ENCODE measurements around the gene HSPB3.

- TF ChIP-seq CTCF (IDR thresholded peaks at IDR 0.05; ENCODE audit: low read depth, low read length) (no peak), EZH2phosphoT487 (IDR thresholded peaks at IDR 0.05; ENCODE audit: low read depth) (no peak)
These were observed 9.1 kb upstream of the HSPB3 start for GRCh38 chr5:54446379-54446732.
